Activated CD8-positive, alpha-beta memory T cell treated with anti-CD3 and anti-CD28 coated beads for 48 hours (primary cell): Measurements from ENCODE around the gene MAPK10.
"Not testable (repeated sequence)": the region's sequence is repeated elsewhere in the genome, so short reads cannot be mapped to it uniquely, and the experiment has no call there.

Experiments
- DNase-seq, 3 experiments: peaks; one replicate each; pipeline ENCODE4 v3.0.0-alpha.2; 2020; ENCODE audit warnings: low read depth in 2 of 3, low spot score in 2 of 3

Gene MAPK10

GRCh38 chr4:86108834-86109233 lies 251.0 kb downstream of the MAPK10 start:
- no peak for DNase-seq

GRCh38 chr4:86108137-86108536 lies 251.7 kb downstream of the MAPK10 start:
- no peak for DNase-seq

- DNase-seq: no peak
These were observed 252.7 kb downstream of the MAPK10 start for GRCh38 chr4:86107112-86107511.

- DNase-seq: no peak
These were observed 253.4 kb downstream of the MAPK10 start for GRCh38 chr4:86106475-86106874.

- DNase-seq: no peak
These were observed 258.0 kb downstream of the MAPK10 start for GRCh38 chr4:86101841-86102240.

- no peak for DNase-seq
These were observed 258.4 kb downstream of the MAPK10 start for GRCh38 chr4:86101410-86101809.

- no peak for DNase-seq
These were observed 259.2 kb downstream of the MAPK10 start for GRCh38 chr4:86100539-86101215.

GRCh38 chr4:86099348-86099747 lies 260.5 kb downstream of the MAPK10 start:
- DNase-seq: no peak

- no peak for DNase-seq
These were observed 261.2 kb downstream of the MAPK10 start for GRCh38 chr4:86098691-86099090.

GRCh38 chr4:86096373-86096772 lies 263.5 kb downstream of the MAPK10 start:
- DNase-seq: no peak

- DNase-seq: no peak
These were observed 267.2 kb downstream of the MAPK10 start for GRCh38 chr4:86092684-86093083.

GRCh38 chr4:86091201-86091600 lies 268.7 kb downstream of the MAPK10 start:
- DNase-seq: no peak

- DNase-seq: no peak
These were observed 270.0 kb downstream of the MAPK10 start for GRCh38 chr4:86089781-86090323.

GRCh38 chr4:86089053-86089452 lies 270.8 kb downstream of the MAPK10 start:
- no peak for DNase-seq

GRCh38 chr4:86075796-86076195 lies 284.1 kb downstream of the MAPK10 start:
- DNase-seq: not testable (repeated sequence)

GRCh38 chr4:86060341-86060740 lies 299.5 kb downstream of the MAPK10 start:
- no peak for DNase-seq

GRCh38 chr4:86058621-86059020 lies 301.2 kb downstream of the MAPK10 start:
- no peak for DNase-seq

- no peak for DNase-seq
These were observed 304.0 kb downstream of the MAPK10 start for GRCh38 chr4:86055898-86056297.

- no peak for DNase-seq
These were observed 305.4 kb downstream of the MAPK10 start for GRCh38 chr4:86054286-86055032.

- no peak for DNase-seq
These were observed 309.4 kb downstream of the MAPK10 start for GRCh38 chr4:86050496-86050895.

- no peak for DNase-seq
These were observed 311.4 kb downstream of the MAPK10 start for GRCh38 chr4:86048426-86048825.

- no peak for DNase-seq
These were observed 315.3 kb downstream of the MAPK10 start for GRCh38 chr4:86044593-86044985.
